Activated CD4-positive, alpha-beta T cell treated with anti-CD3 and anti-CD28 coated beads, Interleukin-2, Interleukin-4, amounts not matched to agents 100 ng/mL and 50 ng/mL, durations not matched to agents 16 hours and 8 hours (primary cell): Measurements from ENCODE around the gene NTSR1.
A peak's percentile ranks its signal among the peaks of the same experiment; 100 is the strongest.

Experiments used
- DNase-seq: peaks from one replicate; pipeline ENCODE4 v3.0.0-alpha.2; 2020; ENCODE audit warnings: low spot score

The NTSR1 gene

DNA sequence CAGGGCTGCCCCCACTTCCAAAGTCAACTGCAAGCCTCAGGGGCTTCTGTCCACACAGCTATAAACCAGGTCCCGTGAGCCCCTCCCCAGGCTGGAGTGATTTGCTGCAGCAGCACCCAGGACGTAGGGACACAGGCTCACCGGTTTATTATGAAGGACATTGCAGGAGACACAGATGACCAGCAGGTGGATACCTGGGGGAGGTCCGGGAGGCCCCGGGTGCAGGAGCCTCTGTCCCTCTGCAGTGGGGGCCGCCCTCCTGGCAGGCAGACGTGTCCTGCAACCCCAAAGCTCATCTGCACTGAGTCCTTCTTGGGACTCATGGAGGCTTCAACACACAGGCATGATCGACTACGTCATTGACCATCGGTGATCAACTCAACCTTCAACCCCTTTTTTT lies 14.5 kb upstream of the NTSR1 start:
- no peak for DNase-seq

DNA sequence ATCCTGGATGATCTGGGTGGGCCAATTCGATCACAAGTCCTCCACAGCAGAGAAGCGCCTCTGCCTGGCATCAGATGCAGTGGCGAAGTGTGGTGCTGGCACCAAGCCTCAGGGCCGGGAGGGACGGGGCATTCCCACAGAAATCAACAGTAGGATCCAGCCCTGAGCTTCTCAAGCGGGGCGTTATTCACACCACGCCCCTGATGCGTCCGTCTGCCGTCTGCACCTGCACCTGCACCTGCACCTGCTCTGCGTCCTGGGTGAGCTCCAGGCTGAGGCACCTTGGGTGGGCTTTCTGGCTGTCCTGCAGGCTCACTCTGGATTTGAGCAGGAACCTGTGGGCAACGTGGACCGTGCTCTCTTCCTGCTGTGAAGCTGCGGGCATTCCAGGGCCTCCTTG lies 13.8 kb upstream of the NTSR1 start:
- no peak for DNase-seq

DNA sequence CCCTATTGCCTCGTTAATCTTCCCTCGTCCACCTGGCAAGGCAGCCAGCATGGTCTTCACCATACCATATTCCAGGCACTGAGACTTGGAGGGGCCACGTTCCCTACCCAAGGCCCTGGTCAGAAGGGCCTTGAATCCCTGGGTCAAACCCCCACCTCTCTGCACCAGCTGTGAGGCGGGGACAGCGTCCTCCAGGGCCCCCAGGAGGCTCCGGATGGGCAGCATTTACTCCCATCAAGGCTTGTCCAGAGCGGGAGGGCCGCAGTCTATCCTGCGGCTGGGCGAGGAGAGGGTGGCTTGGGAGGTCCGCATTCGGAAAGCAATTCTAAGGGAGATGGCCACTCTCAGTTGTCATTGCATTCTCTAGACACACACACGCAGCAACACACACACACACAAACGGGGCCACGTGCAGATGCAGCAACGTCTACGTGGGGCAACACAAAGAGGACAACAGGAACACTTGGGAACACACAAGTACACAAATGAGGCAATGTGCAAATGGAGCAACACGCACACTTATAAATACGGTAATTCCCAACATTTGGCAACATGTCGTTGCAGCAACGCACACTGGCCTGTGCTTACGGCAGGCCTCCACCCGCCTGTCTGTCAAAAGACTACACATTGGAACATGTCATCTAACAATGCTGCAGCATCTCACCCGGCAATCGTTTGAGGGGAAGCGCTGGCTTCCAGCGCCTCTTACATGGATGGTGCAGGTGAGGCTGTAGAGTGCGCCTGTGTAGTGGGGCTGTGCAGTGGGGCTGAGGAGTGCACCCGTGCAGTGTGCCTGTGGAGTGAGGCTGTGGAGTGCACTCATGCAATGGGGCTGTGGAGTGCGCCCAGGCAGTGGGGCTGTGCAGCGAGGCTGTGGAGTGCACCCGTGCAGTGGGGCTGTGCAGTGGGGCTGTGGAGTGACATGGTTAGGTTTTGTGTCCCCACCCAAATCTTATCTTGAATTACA lies 12.9 kb upstream of the NTSR1 start:
- DNase-seq, result no peak

DNA sequence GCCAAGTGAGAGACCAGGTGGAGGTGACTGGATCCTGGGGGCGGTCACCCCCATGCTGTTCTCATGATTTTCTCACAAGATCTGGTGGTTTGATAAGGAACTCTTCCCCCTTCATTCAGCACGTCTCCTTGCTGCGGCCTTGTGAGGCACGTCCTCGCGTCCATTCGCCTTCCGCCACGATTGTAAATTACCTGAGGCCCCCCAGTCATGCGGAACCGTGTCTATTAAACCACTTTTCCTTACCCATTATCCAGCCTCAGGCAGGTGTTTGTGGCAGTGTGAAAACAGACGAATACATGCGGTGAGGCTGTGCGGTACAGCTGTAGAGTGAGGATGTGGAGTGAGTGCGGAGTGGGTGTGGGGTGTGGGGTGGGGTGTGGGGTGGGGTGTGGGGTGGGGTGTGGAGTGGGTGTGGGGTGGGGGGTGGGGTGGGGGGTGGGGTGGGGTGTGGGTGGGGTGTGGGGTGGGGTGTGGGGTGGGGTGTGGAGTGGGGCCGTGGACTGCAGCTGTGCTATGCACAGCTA lies 12.1 kb upstream of the NTSR1 start:
- DNase-seq, result no peak

DNA sequence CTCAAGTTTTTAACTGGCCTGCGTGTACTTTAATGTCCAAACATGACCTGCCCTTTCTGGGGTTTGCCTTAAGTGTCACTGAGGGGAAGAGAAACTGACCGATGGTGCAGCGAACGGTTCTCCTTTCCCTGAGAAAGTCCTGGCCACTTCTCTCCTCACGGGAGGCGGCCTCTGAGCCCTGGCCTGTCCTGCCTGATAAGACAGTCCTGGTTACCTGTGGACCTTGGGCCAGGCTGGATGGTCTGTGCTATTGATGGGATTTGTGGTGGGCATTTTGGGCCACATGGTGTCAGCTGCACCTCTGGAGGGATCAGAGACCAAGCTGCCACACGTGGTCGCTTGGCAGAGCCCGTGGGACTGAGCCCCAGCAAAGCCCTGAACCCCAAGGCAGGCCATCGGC lies 11.6 kb upstream of the NTSR1 start:
- DNase-seq, result no peak

DNA sequence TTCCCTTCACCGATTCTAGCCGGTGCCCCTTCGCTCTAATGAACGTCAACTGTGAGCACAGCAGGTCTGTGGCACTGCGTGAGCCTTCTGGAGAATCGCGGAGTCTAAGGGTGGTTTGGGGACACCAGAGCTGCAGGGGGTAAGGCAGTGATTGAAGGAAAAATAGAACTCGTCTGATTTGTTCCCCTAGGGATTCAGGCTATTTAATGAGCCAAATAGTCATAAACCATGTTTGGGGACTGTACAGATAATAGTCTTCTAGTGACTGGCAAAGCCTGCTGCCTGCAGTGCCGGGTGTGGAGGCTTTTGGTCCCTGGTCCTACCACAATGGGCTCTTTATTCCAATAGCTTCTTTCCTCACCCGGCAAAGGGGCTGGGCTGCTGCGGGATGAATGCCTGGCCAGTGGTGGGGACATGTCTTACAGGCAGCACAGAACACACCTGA lies 11.1 kb upstream of the NTSR1 start:
- no peak for DNase-seq

DNA sequence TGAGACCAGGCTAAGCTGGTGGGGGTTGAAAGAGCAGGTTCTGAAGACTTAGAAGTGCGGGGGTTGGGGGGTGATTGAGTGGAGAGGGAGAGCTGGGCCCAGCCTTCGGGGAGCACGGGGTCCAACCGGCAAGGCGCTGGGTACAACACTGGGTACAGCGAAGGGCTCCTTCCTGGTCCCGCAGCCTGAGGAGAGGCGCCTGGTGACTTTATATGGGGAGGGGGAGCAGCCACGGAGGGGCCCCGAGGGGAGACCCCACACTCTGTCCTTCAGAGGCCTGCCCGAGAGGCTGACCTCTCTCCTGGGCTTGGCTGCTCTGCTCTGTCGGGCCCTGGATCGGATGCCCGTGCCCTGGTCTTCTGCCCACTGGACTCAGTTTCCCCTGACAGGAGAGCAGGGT lies 10.4 kb upstream of the NTSR1 start:
- DNase-seq, result no peak

DNA sequence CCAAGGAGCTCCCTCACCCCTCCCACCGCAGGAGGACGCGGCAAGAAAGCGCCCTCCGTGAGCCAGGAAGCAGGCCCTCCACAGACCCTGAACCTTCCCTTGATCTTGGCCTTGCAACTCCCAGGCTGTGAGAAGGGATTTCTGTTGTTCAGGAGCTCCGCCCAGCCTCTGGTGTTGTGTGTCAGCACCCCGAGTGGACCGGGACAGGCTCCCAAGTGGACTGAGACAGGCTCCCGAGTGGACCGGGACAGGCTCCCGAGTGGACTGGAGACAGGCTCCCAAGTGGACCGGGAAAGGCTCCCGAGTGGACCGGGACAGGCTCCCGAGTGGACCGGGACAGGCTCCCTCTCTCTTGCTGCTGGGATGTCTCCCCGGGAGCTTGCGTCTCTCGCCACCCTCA lies 9.3 kb upstream of the NTSR1 start:
- DNase-seq, result no peak

DNA sequence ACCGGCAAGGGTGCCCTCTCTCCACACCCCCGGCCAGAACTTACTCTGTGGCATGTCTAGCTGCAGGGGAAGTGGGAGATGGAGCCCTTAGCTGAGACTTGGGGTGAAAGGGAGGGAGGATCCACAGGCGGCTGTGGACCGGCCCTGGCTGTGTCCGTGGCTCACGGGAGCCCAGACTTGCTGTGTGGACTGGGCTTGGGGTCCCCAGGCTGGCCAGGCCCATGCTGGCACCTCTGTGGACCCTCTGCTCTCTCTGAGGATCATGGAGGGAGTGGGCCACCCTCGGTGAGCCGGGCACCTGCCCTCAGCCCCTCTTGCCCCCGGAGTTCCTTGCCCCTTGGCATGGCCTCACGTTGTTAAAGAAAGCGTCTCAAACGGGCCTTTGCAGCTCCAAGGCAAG lies 8.9 kb upstream of the NTSR1 start:
- DNase-seq, result no peak

DNA sequence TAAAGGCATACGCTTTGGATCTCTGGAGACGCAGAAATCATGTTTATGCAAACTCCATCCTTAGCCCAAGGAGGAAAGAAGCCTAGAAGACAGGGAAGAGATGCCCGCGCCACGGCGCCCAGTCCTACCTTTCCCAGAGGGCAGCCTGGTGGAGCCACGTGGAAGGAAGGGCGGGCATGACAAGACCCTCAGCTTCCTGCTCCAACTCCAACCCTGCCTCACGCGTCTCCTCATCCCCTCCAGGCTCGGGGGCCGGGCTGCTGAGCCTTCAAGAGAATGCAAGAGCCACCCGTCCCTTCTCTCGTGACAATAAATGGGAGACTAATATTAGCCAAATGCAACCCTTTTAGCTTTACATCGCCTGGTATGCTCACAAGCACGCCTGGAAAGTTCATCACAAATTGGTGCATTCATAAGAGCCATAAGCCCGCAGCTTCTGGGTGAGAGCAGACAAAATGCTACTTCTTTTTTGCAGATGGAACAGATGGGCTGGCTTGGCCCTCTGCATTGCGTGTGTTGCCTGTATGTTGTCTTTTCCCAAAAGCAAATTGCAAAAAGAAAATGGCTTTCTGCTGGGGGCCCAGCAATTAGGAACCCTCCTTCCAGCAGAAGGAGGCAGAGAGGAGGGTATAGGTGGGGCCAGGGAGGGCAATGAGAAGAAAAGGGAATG lies 8.2 kb upstream of the NTSR1 start:
- no peak for DNase-seq

DNA sequence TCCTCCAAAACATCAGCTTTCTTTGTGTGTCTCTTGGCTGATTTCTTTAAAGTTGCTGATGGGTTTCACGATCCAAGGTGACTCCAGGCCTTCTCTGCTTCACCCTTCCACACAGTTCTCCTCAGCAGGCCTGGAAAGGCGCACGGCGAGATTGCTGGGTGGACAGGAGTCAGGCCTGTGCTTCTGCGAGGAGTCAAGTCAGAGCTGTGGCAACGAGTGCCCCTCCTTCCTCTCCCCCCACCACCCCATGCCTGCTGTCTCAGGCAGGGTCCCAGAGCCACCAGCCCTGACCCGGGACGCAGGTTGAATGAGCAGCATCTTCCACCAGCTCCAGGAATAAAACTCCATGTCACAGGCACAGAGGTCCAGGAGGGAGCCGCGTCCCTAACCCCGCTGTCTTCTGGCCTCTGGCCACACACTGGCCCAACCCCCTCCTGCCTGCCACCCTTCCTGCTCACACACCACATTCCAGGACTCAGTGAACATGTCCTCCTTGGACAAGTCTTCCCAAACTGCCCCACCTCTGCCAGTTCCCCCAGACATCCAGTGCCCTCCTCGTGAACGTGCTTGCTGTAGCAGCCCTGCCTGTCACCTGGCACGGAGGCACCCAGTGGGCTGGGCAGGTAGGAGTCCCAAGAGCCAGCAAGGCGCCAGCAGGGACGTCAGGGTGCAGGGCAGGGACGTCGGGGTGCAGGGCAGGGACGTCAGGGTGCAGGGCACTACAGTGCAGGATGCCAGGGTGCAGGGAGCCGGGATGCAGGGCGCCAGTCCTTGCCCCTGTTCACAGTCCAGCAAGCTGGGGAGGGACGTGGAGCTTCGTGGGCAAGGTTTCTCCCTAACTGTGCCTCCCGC lies 7.2 kb upstream of the NTSR1 start:
- DNase-seq, result no peak

DNA sequence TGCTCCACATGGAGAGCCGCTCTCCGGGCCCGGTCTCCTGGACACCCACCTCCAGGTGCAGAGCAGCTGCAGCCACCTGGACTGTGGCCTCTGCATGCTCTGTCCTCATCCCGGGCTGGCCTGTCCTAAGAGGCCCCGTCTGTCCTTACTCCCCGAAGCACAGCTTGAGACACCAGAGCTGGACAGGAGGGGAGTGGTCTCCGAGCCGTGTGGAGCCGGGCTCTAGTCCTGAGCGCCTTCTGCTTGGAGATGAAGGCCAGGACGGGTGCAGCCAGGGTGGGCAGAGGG lies 6.7 kb upstream of the NTSR1 start:
- no peak for DNase-seq

DNA sequence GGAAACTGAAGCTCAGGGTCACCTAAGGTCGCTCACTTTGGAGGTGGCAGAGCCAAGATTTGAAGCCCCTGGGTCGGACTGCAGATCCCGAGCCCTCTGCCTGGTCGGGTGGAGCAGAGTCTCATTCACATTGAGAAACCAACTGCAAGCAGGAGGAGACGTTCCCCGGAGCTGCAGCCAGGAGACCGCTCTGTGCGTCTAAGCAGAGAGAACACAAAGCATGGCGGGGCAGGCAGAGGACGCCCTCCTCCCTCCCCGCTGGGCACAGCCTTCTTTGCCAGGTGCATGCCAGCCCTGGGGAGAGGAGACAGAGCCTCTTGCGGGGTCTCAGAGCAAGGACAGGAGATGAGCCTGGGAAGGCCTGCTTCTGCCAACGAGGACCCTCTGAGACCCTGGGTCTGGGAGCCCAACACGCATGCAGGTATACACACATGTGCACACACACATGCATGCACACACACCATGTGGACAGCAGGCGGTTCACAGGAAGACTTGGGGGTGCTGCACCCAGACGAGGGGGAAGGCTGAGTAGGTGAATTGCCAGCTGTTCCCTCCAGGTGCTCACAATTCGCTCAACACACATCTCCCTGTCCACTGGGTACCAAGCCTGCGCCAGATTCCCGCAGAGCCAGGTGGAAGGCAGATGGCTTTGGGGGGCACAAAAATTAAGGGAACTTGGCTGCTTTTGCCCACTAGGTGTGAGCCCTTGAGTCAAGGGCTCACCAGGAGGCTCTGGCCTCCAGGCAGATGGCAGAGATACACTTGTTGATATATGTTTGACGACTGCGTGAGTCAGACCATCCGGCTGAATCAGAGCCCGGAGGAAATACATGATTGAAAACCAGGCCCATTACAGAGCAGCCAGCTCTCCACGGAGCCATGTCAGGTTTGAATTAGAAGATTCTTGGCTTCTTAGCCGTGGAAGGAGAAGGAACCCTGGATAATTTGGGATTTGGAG lies 5.5 kb upstream of the NTSR1 start:
- DNase-seq, result peak; percentile 32

DNA sequence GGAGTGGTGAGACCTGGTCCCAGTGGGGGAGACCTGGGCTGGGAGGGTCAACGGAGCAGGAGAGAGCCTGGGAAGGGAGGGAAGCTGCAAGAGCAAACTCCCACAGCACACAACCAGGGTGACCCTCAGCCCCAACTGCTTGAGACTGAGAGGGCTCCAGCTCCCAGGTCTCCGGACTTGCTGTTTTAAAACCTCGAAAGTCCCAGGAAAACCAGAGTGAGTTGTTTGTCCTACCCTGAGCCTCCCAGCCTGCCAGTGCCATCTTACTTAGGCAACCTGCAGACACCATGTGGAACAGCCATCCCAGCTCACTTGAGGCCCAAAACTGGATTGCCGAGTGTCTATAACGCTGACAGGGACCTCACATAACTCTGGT lies 4.8 kb upstream of the NTSR1 start:
- DNase-seq, result no peak

DNA sequence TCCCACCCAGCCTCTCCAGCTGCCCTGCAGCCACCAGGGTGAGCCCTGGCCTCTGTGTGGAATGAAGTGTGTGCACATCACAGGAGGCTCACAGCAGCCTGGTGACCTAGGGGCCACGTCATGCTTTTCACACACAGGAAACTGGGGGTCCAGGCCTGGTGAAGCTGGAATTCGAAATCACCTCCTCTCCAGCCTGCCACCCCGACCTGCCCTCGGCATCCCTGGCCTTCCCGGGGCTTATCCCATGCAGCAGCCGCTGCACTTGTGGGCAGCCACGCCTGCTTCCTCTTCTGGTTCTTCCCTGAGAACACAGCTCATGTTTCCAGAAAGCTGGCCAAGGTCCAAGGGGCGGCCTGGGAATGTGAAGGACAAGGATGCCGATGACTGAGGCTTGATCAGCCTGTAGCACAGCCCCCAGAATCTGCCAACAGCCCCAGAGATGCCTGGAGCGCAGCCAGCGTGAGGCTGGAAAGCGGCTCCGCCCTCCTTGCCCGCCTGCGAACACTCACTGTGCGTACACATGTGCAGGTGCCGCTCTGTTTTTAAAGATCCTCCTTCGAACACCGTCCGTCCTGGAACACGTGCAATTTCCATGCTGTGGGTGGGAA lies 4.2 kb upstream of the NTSR1 start:
- DNase-seq, result no peak

DNA sequence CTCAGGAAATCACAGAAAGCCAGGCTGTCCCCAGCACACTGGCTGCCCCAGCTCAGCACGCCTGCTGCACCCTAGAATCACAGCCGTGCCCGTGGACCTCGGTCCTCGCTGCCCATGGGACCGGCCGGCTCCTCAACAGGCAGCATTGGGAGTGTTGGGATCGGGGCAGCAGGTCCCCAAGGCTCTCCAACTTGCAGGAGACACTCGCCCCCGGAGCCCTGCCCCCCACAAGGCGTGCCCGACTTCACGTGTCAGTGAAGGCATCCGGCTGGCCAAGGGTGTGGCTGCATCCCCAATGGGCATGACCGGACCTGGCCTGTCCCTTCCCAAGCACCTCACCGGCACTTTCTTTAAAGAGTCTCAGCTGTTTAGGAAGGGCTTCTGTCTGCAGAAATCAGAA lies 3.0 kb upstream of the NTSR1 start:
- DNase-seq, result no peak

DNA sequence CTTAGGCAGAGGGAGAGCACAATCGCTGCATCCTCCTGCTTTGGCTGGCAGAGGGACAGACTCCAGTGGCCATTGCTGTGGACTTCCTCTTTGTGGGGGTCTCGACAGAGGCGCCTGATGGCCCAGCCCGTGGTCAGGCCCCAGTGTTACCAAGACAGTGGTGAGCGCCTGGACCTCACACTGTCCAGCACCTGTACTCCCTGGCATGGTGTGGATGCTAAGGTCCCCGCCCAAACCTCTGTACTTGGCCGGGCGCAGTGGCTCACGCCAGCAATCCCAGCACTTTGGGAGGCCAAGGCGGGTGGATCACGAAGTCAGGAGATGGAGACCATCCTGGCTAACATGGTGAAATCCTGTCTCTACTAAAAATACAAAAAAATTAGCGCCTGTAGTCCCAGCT lies 2.3 kb upstream of the NTSR1 start:
- no peak for DNase-seq

DNA sequence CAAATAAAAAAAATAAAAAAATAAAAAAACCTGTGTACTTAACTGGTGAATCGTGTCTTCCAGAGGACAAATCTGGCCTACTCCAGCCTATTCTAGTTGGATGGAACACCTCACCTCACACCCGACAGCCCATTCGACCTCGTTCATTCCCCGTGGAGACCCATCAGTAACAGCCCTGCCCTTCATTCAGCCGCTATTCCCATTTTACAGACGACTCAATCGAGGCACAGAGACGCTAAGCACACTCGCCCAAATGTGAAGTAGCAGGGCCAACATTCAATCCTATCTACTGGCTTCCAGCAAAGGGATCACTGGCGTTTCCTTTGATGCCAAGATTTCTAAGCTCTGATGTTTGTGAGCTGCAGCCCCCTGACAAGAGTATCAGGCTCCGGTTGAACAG lies 1.8 kb upstream of the NTSR1 start:
- no peak for DNase-seq

DNA sequence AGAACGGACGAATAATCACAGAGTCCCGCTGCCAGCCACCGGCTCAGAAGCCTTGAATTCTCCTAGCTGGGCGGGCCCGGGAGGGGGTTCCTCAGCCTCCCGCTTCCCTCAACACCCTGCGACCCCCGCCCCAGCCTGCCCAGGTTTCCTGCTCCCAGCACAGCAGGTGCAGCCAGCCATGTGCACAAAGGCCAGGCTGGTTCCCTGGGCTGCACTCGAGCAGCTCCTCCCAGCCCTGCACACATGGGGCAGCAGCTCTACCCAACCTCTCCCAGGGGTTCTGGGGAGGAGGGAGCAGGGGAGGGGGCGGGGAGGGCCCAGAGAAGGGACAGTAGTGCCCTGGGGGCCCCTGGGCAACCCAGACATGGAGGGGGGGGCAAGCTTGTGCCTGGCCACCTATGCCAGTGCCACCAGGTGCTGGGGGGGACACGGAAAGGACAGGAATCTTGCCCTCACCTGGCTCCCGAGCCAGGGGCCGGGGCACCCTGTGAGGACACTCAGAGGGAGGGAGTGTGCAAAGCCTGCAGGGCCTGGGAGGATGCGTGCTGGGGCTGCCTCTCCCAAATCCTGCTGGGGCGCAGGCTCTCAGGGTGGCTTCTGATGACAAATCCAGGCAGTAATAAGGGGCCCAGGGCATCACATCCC lies 1.2 kb upstream of the NTSR1 start:
- no peak for DNase-seq

DNA sequence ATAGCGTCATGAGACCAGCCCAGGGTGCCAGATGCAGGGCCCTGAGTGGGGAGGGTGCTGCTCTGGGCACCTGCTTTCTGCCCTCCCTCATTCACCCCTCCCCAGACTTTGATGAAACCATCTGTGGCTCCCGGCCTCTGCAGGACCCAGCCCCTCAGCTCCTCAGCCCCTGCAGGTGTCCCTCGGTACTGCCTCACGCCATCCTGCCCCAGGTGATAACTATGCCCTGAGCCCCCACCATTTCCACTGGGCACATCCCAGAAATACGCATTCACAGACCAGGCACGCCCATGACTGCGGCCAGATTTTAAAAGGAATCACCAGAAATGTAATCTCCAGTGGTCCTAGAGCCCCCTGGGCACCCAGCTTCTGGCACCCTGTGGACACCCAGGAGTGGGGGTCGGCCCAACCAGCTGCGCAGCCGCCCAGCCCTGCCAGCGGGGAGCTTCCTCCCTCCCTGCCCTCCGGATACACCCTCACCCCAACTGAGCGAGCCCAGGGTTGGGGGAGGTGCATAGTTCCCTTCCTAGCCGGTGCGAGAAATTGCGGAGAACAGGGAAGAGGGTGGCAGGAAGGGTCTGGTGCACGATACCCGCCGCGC lies 615 bp upstream of the NTSR1 start:
- no peak for DNase-seq
